Upper lobe of left lung (tissue), 4 donors: ENCODE data around the gene NR3C1.
"Not testable (repeated sequence)": the region's sequence is repeated elsewhere in the genome, so short reads cannot be mapped to it uniquely, and the experiment has no call there.

Source experiments
- EP300 ChIP-seq, 4 donors: sonication (generic); formaldehyde crosslinking; IDR thresholded peaks; one replicate each; pipeline ENCODE4 v1.5.1; 2017; ENCODE audit warnings: antibody characterized with exemption in 4 of 4, control low read depth in 2 of 4
- POLR2A ChIP-seq, 4 donors: fragments of 450-650 bp; IDR thresholded peaks; one replicate each; pipeline ENCODE4 v1.5.1; 2016 to 2017; ENCODE audit warnings: antibody characterized with exemption in 4 of 4, mild to moderate bottlenecking in 2 of 4
- POLR2AphosphoS5 ChIP-seq, 2 donors: sonication (generic); formaldehyde crosslinking; IDR thresholded peaks; one replicate each; pipeline ENCODE4 v1.5.1; 2017; ENCODE audit warnings: antibody characterized with exemption in 2 of 2
- TF ChIP-seq, protein P1 (sequence below), 6 experiments: fragments of 450-650 bp in 4 of 6; fragments of 200-600 bp in 2 of 6; sonication (generic) in 2 of 6; IDR thresholded peaks; one replicate each; pipeline ENCODE4 v1.5.1; 2016 to 2019; ENCODE audit warnings: antibody characterized with exemption in 6 of 6

- TF ChIP-seq, protein P1, sequence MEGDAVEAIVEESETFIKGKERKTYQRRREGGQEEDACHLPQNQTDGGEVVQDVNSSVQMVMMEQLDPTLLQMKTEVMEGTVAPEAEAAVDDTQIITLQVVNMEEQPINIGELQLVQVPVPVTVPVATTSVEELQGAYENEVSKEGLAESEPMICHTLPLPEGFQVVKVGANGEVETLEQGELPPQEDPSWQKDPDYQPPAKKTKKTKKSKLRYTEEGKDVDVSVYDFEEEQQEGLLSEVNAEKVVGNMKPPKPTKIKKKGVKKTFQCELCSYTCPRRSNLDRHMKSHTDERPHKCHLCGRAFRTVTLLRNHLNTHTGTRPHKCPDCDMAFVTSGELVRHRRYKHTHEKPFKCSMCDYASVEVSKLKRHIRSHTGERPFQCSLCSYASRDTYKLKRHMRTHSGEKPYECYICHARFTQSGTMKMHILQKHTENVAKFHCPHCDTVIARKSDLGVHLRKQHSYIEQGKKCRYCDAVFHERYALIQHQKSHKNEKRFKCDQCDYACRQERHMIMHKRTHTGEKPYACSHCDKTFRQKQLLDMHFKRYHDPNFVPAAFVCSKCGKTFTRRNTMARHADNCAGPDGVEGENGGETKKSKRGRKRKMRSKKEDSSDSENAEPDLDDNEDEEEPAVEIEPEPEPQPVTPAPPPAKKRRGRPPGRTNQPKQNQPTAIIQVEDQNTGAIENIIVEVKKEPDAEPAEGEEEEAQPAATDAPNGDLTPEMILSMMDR (IDR thresholded peaks at IDR 0.05): not testable (repeated sequence)
- TF ChIP-seq POLR2A, POLR2AphosphoS5, EP300 (IDR thresholded peaks at IDR 0.05): not testable (repeated sequence)
Measured at GRCh38 chr5:143334380-143334779, 69.1 kb downstream of the NR3C1 start.
